Fibroblast of mammary gland (primary cell): ENCODE results near the gene CRHR1.

Experiments
- DNase-seq: peaks from one replicate; pipeline ENCODE4 v3.0.0-alpha.2; 2010; ENCODE audit warnings: low read depth
- H3K4me3 ChIP-seq: 2 replicates; pipeline ENCODE4 v1.5.1; 2011; ENCODE audit warnings: low read depth, mild to moderate bottlenecking, low read length, moderate library complexity; ENCODE audit not compliant: control insufficient read depth
- TF ChIP-seq, protein P1 (sequence below): conservative IDR thresholded peaks from 2 replicates; pipeline ENCODE4 v1.5.1; 2011; ENCODE audit warnings: low read depth, low read length, inconsistent platforms; ENCODE audit not compliant: control insufficient read depth, insufficient read depth

CRHR1 gene

DNA sequence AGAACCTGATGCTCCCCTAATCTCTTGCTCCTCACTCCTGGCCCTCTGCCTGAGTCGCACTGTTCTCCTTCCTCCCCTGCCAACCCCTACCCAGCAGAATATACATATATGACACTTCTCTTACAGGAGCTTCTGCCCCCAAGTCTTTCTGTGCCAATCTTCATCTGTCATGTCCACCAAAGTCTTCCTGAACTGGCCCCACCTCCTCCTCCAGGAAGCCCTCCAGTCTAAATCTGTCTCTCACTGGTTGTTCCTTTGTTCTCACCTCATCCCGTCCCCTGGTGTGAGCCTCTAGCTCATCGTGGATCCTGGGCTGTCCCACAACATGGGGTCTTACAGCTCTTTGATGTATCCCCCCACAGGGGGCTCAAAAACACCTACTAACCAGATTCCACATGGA lies 8.3 kb downstream of the CRHR1 start:
- H3K4me3 ChIP-seq, result no peak overlapping the region
- TF ChIP-seq, protein P1, sequence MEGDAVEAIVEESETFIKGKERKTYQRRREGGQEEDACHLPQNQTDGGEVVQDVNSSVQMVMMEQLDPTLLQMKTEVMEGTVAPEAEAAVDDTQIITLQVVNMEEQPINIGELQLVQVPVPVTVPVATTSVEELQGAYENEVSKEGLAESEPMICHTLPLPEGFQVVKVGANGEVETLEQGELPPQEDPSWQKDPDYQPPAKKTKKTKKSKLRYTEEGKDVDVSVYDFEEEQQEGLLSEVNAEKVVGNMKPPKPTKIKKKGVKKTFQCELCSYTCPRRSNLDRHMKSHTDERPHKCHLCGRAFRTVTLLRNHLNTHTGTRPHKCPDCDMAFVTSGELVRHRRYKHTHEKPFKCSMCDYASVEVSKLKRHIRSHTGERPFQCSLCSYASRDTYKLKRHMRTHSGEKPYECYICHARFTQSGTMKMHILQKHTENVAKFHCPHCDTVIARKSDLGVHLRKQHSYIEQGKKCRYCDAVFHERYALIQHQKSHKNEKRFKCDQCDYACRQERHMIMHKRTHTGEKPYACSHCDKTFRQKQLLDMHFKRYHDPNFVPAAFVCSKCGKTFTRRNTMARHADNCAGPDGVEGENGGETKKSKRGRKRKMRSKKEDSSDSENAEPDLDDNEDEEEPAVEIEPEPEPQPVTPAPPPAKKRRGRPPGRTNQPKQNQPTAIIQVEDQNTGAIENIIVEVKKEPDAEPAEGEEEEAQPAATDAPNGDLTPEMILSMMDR, result no peak
- no peak for DNase-seq

DNA sequence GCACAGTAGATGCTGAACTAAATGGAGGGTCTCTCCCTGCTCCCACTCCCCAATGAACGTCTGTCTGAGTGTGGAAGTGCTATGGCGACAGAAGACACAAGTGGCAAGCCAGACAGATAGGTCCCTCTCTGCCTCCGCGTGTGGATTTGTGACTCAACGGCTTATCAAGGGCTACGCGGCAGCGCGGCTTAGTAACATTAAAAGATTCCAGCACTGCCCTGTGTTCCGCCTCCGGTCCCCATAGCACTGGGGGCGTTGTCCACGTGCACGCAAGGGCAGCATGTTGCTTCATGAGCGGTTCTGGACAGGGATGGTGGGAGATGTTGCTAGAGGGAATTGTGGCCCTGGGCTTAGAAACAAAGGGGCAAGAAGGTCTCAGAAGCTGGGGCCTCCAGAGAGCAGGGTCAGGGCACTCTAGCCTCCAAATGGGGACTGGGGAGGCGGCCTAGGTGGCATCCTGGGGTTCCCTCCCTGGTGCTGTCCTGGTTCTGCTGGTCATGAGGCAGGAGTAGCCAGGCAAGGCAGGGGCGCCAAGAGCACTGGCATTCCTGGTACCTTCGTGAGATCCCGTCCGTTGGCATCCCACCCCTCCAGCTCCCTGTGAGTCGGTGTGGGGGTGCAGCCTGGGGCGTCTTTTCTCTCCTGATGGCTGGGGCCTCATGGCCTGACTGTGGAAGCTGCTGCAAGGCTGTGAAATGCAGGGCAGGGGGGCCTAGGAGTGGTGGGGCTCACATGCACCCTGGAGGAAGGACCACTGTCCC lies 9.1 kb downstream of the CRHR1 start:
- peak; percentile 2 for DNase-seq
- H3K4me3 ChIP-seq, result no peak overlapping the region
- TF ChIP-seq, protein P1, result no peak

DNA sequence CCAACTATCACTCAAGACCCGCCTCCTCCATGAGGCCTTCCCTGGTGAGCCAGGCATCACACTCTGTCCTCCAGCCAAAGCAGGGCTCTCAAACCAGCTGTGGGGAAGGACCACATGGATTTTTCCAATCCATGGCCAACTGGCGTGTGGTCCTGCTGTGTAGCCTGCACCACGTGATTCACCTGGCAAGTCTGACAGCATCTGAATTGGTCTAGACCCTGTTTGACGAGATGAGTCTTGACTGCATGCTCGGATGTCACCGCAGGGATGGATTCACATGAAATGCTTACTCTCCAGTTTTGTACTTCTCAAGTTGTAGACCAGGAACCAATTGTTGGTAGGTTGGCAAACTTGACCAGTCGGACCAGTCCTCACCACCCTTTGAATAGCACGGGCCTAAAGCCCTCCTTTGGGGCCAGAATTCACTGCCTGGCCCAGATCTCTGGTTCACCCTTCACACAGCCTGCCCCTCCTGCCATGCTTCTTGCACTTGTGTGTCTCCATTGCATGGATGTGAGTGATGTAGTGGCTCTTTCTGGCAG lies 9.9 kb downstream of the CRHR1 start:
- no peak for DNase-seq
- H3K4me3 ChIP-seq, result no peak overlapping the region
- TF ChIP-seq, protein P1, result no peak

DNA sequence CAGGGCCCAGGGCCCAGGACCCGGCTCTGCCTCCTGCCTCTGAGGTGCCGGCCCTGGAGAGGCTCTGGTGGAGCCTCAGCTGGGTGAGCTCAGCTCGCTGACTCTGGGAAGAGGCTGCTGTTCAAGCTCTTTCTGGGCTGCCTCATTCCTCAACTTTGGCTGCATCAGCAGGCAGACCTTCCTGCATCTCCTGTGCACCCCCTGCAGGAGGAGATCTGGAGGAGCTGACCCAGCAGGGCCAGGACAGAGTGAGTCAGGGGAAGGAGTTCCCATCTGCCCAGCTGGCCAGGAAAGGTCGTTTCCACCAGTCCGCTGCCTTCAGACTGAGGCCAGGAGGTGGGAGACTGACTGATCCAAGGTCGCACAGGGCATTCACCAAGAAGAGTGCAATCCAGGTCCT lies 10.7 kb downstream of the CRHR1 start:
- no peak overlapping the region for H3K4me3 ChIP-seq
- TF ChIP-seq, protein P1, result no peak
- DNase-seq, result peak; percentile 12

DNA sequence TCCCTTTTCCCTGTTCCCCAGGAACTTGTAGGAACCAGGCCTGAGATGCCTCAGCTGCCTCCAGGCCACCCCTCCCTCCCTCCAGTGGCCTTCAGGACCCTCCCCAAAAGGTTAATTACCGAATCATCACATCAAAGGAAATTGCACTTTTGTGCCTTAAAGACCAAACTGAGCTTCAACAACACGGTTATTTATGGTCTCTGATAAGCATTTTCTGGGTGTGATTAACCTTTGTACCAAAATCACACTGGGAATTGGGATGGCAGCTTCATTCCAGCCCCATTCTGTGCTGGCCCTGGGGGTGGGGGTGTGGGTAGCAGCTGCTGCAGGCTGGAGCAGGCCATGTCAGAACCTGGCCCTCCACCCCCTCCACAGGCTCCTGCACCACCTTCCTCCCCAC lies 16.7 kb downstream of the CRHR1 start:
- DNase-seq, result no peak
- TF ChIP-seq, protein P1, result no peak

DNA sequence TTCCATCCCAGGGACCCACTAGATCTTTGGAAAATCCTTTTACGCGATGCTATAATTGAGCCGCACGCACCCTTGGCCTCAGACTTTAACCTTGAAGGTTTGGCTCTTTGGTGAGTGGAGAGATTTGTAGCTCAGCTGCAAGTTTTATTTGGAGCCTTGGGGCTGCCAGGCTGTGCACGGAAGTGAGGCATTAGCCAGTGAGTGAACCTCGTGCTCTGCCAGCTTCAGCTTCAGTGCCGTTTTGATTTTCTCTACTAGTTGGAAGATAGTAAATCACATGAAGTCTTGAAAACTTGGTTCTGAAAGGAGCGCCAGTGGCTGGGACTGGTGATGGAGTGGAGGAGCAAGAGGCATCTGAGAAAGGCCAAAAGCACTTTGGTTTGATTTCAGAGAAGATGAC lies 17.3 kb downstream of the CRHR1 start:
- H3K4me3 ChIP-seq, result no peak overlapping the region
- TF ChIP-seq, protein P1, result no peak
- no peak for DNase-seq

More for the DNA sequence above, 16.7 kb downstream of the CRHR1 start:
- H3K4me3 ChIP-seq, result no peak overlapping the region
